Right lobe of liver (tissue), 6 donors: ENCODE measurements around the gene GSTM4. TPM values are rescaled to one million over a fixed set of nuclear protein-coding genes. Genes with fewer than 3 reads are reported as not detected.

Experiments
- ATAC-seq, 4 donors: fragments of 200-7000 bp; cut with Tn5 transposase; one replicate each; pipeline ENCODE4 v1.9.1; 2020; ENCODE audit warnings: mild to moderate bottlenecking in 4 of 4, moderate library complexity in 4 of 4
- DNase-seq, 3 donors: peaks; one replicate each; pipeline ENCODE4 v3.0.0-alpha.2; 2020
- H3K27ac ChIP-seq, 3 donors: fragments of 200-600 bp; one replicate each; pipeline ENCODE4 v1.8.0; 2022
- H3K27me3 ChIP-seq, 2 donors: fragments of 200-600 bp; one replicate each; pipeline ENCODE4 v1.8.0; 2022
- H3K36me3 ChIP-seq, 4 donors: fragments of 200-600 bp; sonication (generic) in 1 of 4; one replicate each; pipeline versions ENCODE4 v1.5.1 to v1.8.0; 2017 to 2022; ENCODE audit warnings: control low read depth in 1 of 4
- H3K4me1 ChIP-seq, 4 donors: fragments of 200-600 bp; sonication (generic) in 1 of 4; one replicate each; pipeline versions ENCODE4 v1.5.1 to v1.8.0; 2017 to 2022; ENCODE audit warnings: control low read depth in 1 of 4
- H3K4me3 ChIP-seq, 3 donors: fragments of 200-600 bp; one replicate each; pipeline ENCODE4 v1.8.0; 2022
- H3K9me3 ChIP-seq, 4 donors: fragments of 200-600 bp; sonication (generic) in 1 of 4; one replicate each; pipeline versions ENCODE4 v1.5.1 to v1.8.0; 2017 to 2022; ENCODE audit warnings: control low read depth in 1 of 4
- CTCF ChIP-seq, 4 donors: fragments of 200-600 bp in 3 of 4; fragments of 450-650 bp in 1 of 4; IDR thresholded peaks; one replicate each; pipeline versions ENCODE4 v1.5.1 to v1.8.0; 2016 to 2022; ENCODE audit warnings: antibody characterized with exemption in 4 of 4, mild to moderate bottlenecking in 2 of 4
- POLR2A ChIP-seq: fragments of 450-650 bp; IDR thresholded peaks from one replicate; pipeline ENCODE4 v1.6.1; 2017; ENCODE audit warnings: antibody characterized with exemption, mild to moderate bottlenecking
- WGBS: methylation state at CpG from one replicate; pipeline ENCODE4 v1.1.6; 2018; ENCODE audit warnings: low coverage, low lambda C conversion rate; ENCODE audit not compliant: insufficient coverage; ENCODE audit errors: missing lambda C conversion rate; 5-methylcytosine and 5-hydroxymethylcytosine counted together
- intact Hi-C, 2 donors: fragments of 100-400 bp; cut with DNase I; formaldehyde crosslinking; loops; one replicate each; pipeline versions ENCODE4 v1.11.2 to v1.14.1; 2022
- total RNA-seq, 6 experiments: library from RNA; depleted of rRNA in 2 of 6; stranded (reverse); fragments of >200 nt in 2 of 6; fragmentation: NEBNext Ultra II Directional in 3 of 6; extraction: Animal tissue kit (Norgen Biotek cat#: 25700) in 3 of 6; gene quantifications; one replicate each; pipeline versions ENCODE4 v1.1.0 to v1.2.4, GENCODE V29; 2016 to 2023
- donor health status: DM: no; HTN: yes; CAD: no.
- donor health status: DM: no; HTN: no; CAD: no.
- donor health status: DM: no; HTN: no; CAD: no.
- donor health status: DM: no; HTN: yes; CAD: no.
- donor health status: DM: no; HTN: yes; CAD: no.

Gene GSTM4
- total RNA-seq, 6 experiments from 2014 or later = 18.5 to 32.1 (median 23.8) TPM

- intact Hi-C loops = no loop called here
- H3K27ac ChIP-seq = no peak overlapping the region
- 100% methylated on average over 1 of the region's 4 CpGs for WGBS
Measured at GRCh38 chr1:109657395-109657794, 1.5 kb downstream of the GSTM4 start.

GRCh38 chr1:109657970-109658369 is 2.1 kb downstream of the GSTM4 start:
- Histone ChIP-seq H3K36me3 (no peaks in the 10 kb centered on the region), H3K4me1 (peaks cover 0 to 5% (median 0%) of the 10 kb centered on the region in 4 donors), H3K27ac (no peak overlapping the region), H3K4me3 (no peak overlapping the region), H3K9me3 (no peaks in the 10 kb centered on the region), H3K27me3 (no peaks in the 10 kb centered on the region)
- no peak for ATAC-seq
- 70% methylated on average over 4 of the region's 7 CpGs for WGBS
- TF ChIP-seq CTCF (IDR thresholded peaks at IDR 0.05) (no peak), POLR2A (no peak)
- intact Hi-C loops = no loop called here
- DNase-seq = no peak

More at GRCh38 chr1:109657395-109657794, 1.5 kb downstream of the GSTM4 start:
- no peaks in the 10 kb centered on the region for H3K27me3 ChIP-seq
- H3K36me3 ChIP-seq = no peaks in the 10 kb centered on the region
- ATAC-seq = no peak
- DNase-seq = no peak
- H3K9me3 ChIP-seq = no peaks in the 10 kb centered on the region
- no peak for TF ChIP-seq POLR2A
- no peak for TF ChIP-seq CTCF (IDR thresholded peaks at IDR 0.05)
- H3K4me3 ChIP-seq = no peak overlapping the region
- peaks cover 0 to 5% (median 0%) of the 10 kb centered on the region in 4 donors for H3K4me1 ChIP-seq

GRCh38 chr1:109658533-109659042 is 2.7 kb downstream of the GSTM4 start:
- intact Hi-C loops = no loop called here
- 42% methylated on average over 2 of the region's 3 CpGs for WGBS
- TF ChIP-seq CTCF (IDR thresholded peaks at IDR 0.05) (no peak), POLR2A (no peak)

GRCh38 chr1:109659145-109659544 is 3.2 kb downstream of the GSTM4 start:
- Histone ChIP-seq H3K27ac (no peak overlapping the region), H3K36me3 (no peaks in the 10 kb centered on the region), H3K4me1 (peaks cover 0 to 5% (median 0%) of the 10 kb centered on the region in 4 donors), H3K27me3 (no peaks in the 10 kb centered on the region), H3K4me3 (no peak overlapping the region), H3K9me3 (no peaks in the 10 kb centered on the region)
- intact Hi-C loops = no loop called here
- no peak for DNase-seq
- no peak for TF ChIP-seq CTCF (IDR thresholded peaks at IDR 0.05)
- TF ChIP-seq POLR2A = no peak
- no peak for ATAC-seq
- WGBS = 34% methylated on average over 2 of the region's 2 CpGs

More at GRCh38 chr1:109658533-109659042, 2.7 kb downstream of the GSTM4 start:
- no peaks in the 10 kb centered on the region for H3K27me3 ChIP-seq
- H3K9me3 ChIP-seq = no peaks in the 10 kb centered on the region
- no peak for DNase-seq
- peaks cover 0 to 5% (median 0%) of the 10 kb centered on the region in 4 donors for H3K4me1 ChIP-seq
- ATAC-seq = no peak
- no peak overlapping the region for H3K27ac ChIP-seq
- no peak overlapping the region for H3K4me3 ChIP-seq
- no peaks in the 10 kb centered on the region for H3K36me3 ChIP-seq
